Stimulated activated CD8-positive, alpha-beta memory T cell treated with anti-CD3 and anti-CD28 coated beads, Interleukin-4, amount 100 ng/mL, for 48 hours (primary cell): Measurements from ENCODE around the gene APC2.
"Not testable (repeated sequence)": the region's sequence is repeated elsewhere in the genome, so short reads cannot be mapped to it uniquely, and the experiment has no call there.

Experiments
- DNase-seq: peaks from one replicate; pipeline ENCODE4 v3.0.0-alpha.2; 2020

The APC2 gene

GRCh38 chr19:1467215-1467489 is 17.2 kb downstream of the APC2 start:
- no peak for DNase-seq

- no peak for DNase-seq
Observed at GRCh38 chr19:1467490-1468273, 17.8 kb downstream of the APC2 start.

GRCh38 chr19:1468274-1468820 is 18.4 kb downstream of the APC2 start:
- no peak for DNase-seq

- DNase-seq = peak; percentile 69
Observed at GRCh38 chr19:1468821-1469254, 18.9 kb downstream of the APC2 start.

- peak; percentile 40 for DNase-seq
Observed at GRCh38 chr19:1469255-1470054, 19.5 kb downstream of the APC2 start.

GRCh38 chr19:1470055-1470304 is 20.1 kb downstream of the APC2 start:
- DNase-seq = no peak

- peak; percentile 81 for DNase-seq
Observed at GRCh38 chr19:1470305-1471009, 20.5 kb downstream of the APC2 start.

- DNase-seq = peak; percentile 51
Observed at GRCh38 chr19:1471010-1471514, 21.1 kb downstream of the APC2 start.

GRCh38 chr19:1471515-1472160 is 21.7 kb downstream of the APC2 start:
- DNase-seq = peak; percentile 41

- no peak for DNase-seq
Observed at GRCh38 chr19:1472231-1473084, 22.5 kb downstream of the APC2 start.

- DNase-seq = no peak
Observed at GRCh38 chr19:1473085-1473851, 23.3 kb downstream of the APC2 start.

- DNase-seq = no peak
Observed at GRCh38 chr19:1474011-1474764, 24.3 kb downstream of the APC2 start.

GRCh38 chr19:1474765-1475351 is 24.9 kb downstream of the APC2 start:
- no peak for DNase-seq

- DNase-seq = no peak
Observed at GRCh38 chr19:1475751-1476437, 26.0 kb downstream of the APC2 start.

GRCh38 chr19:1477056-1477455 is 27.1 kb downstream of the APC2 start:
- DNase-seq = not testable (repeated sequence)

- peak; percentile 96 for DNase-seq
Observed at GRCh38 chr19:1478934-1479707, 29.2 kb downstream of the APC2 start, which contains the start of gene C19orf25. Gene C19orf25 (minus strand): TSS chr19:1479215. CDS start chr19:1478903, 312 bp downstream.

GRCh38 chr19:1481224-1481892 is 31.4 kb downstream of the APC2 start:
- DNase-seq = no peak

GRCh38 chr19:1481893-1482360 is 32.0 kb downstream of the APC2 start:
- DNase-seq = no peak
